IPS DF 19.7 (cell line): ENCODE data around the gene SSX2.
"Not testable (repeated sequence)": the region's sequence is repeated elsewhere in the genome, so short reads cannot be mapped to it uniquely, and the experiment has no call there.

ENCODE experiments used
- DNase-seq: peaks from one replicate; pipeline ENCODE4 v3.0.0-alpha.2; 2013; ENCODE audit warnings: low read depth, low spot score

SSX2 gene

GRCh38 chrX:52707078-52707477, at the start of gene SSX2:
Gene SSX2, minus strand, starts transcription at chrX:52707178. Its CDS starts 1,429 bp downstream, at chrX:52705749.
- DNase-seq = not testable (repeated sequence)

DNA sequence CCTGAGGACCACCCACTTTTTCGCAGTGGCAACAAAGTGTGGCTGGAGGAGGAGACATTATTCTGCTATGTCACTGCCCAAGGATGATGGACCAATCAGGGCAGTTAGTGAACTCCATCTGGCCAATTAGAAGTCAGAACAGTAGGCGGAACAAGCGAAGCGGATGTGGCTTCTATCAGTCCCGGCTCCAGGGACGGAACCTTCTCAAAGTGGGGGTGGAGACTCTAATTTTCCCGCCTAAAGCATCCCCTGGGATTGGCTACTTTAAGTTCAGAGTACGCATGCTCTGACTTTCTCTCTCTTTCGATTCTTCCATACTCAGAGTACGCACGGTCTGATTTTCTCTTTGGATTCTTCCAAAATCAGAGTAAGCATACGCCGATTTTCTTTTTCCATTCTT, 44.0 kb upstream of the SSX2 start, which contains the start of gene SSX2B:
Gene SSX2B (plus strand): TSS at position 301 of the 400 bp plus-strand sequence. CDS start 1,429 bp downstream, outside the sequence.
- not testable (repeated sequence) for DNase-seq

DNA sequence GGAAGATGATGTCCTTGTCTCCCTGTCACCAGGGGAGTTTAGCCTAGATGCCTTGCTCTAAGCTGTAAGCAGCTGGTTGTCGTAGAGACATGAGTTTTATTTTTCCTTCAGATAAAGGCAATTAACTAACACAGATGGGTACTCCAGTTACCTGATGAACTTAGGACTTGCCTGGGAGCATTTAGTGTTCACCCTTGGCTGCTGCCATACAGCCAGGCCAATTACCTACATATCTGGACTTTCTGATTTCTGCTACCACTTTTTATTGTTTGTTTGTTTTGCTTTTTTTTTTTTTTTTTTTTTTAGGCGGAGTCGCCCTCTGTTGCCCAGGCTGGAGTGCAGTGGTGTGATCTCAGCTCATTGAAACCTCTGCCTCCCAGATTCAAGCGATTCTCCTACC, 14.9 kb downstream of the SSX2 start:
- not testable (repeated sequence) for DNase-seq

- DNase-seq = not testable (repeated sequence)
Measured at GRCh38 chrX:52662218-52662617, 44.8 kb downstream of the SSX2 start.

DNA sequence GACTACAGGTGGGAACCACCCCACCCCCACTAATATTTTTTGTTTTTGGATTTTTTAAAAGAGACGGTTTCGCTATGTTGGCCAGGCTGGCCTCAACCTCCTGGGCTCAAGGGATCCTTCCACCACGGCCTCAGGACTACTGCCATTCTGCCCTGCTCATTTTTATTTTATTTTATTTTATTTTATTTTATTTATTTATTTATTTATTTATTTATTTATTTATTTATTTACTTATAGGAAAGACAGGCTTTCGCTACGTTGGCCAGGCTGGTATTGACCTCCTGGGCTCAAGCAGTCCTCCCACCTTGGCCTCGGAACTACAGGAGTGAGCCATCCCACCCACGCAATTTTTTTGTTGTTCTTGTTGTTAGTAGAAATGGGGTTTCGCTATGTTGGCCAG, 51.5 kb downstream of the SSX2 start:
- DNase-seq = not testable (repeated sequence)

DNA sequence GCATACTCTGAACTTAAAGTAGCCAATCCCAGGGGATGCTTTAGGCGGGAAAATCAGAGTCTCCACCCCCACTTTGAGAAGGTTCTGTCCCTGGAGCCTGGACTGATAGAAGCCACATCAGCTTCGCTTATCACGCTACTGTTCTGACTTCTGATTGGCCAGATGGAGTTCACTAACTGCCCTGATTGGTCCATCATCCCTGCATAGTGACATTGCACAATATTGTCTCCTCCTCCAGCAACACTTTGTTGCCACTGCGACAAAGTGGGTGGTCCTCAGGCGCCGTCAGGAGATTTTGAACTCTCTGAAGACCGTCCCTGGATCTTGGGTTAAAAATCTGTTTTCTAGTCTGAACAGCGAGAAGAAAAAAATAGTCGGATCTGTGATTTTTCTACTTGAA, 52.2 kb downstream of the SSX2 start, which contains the start of gene SSX7:
Gene SSX7 (minus strand): TSS at position 101 of the 400 bp plus-strand sequence. CDS start 1,428 bp downstream, outside the sequence.
- not testable (repeated sequence) for DNase-seq

DNA sequence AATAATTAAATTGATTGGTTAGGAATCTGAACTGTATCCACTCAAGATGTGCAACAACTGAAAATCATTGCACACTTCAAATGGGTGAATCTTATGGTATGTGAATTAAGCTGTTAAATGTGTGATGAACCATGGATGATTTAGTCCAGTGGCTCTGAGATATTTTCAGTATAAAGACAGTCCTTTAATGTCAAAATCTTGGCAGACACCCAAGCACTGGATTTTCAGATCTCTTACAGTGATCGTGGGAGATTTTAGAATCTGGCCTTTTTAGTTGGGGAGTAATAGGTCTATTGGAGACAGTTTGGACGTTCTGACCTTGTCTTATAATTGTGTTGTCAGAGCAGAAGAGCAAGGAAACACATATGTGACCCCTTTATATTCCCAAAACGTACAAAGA, 56.3 kb downstream of the SSX2 start:
- not testable (repeated sequence) for DNase-seq

GRCh38 chrX:52648956-52649355, 58.0 kb downstream of the SSX2 start:
- not testable (repeated sequence) for DNase-seq
